AG04449 (cell line): ENCODE results near the gene GJC1.

ENCODE experiments used
- CTCF ChIA-PET: fragments of 350-600 bp; formaldehyde crosslinking; extraction: SDS; loops from one replicate; lab custom pipeline; 2021; ENCODE audit warnings: antibody characterized with exemption; lab: Yijun Ruan, JAX
- POLR2A ChIA-PET: fragments of 400-600, 350-600 bp; formaldehyde crosslinking; extraction: SDS; loops from one replicate; lab custom pipeline; 2020; ENCODE audit warnings: antibody characterized with exemption, inconsistent platforms; lab: Yijun Ruan, JAX
- DNase-seq: peaks from one replicate; pipeline ENCODE4 v3.0.0-alpha.2; 2010; ENCODE audit warnings: low read depth, low spot score
- H3K4me3 ChIP-seq: 2 replicates; pipeline ENCODE4 v1.5.1; 2011; ENCODE audit warnings: low read depth, mild to moderate bottlenecking, control low read depth, low read length
- CTCF ChIP-seq: IDR thresholded peaks from one replicate; pipeline ENCODE4 v1.5.1; 2011; ENCODE audit warnings: mild to moderate bottlenecking, moderate library complexity, low read length, control low read depth, inconsistent platforms; ENCODE audit not compliant: insufficient read depth; ENCODE audit errors: missing control alignments

Gene GJC1

GRCh38 chr17:44766409-44767038 is 63.6 kb downstream of the GJC1 start:
- no peak overlapping the region for H3K4me3 ChIP-seq

GRCh38 chr17:44765965-44766364 is 64.1 kb downstream of the GJC1 start:
- DNase-seq = no peak
- TF ChIP-seq CTCF = no peak
- H3K4me3 ChIP-seq = no peak overlapping the region
- ChIA-PET POLR2A (no interaction called here), CTCF (interaction anchor here (1.3 to 3.6 kb wide), 5 partner anchors 9 to 112 kb away, joined by 3 to 27 read pairs (median 4); no protein-coding TSS in a partner anchor)

More at GRCh38 chr17:44766409-44767038, 63.6 kb downstream of the GJC1 start:
- ChIA-PET POLR2A (no interaction called here), CTCF (interaction anchor here (1.3 to 3.6 kb wide), 5 partner anchors 8 to 112 kb away, joined by 3 to 27 read pairs (median 4); no protein-coding TSS in a partner anchor)
- TF ChIP-seq CTCF = no peak
- no peak for DNase-seq

- no peak overlapping the region for H3K4me3 ChIP-seq
- TF ChIP-seq CTCF = no peak
- ChIA-PET POLR2A (no interaction called here), CTCF (interaction anchor here (0.7 to 2.9 kb wide), 6 partner anchors 12 to 115 kb away, joined by 3 to 17 read pairs (median 4); no protein-coding TSS in a partner anchor)
- DNase-seq = no peak
These were observed 66.9 kb downstream of the GJC1 start for GRCh38 chr17:44763170-44763569.

- CTCF ChIA-PET = interaction anchor here (0.7 to 2.9 kb wide), 7 partner anchors 9 to 116 kb away, joined by 3 to 17 read pairs (median 3); no protein-coding TSS in a partner anchor
- no peak overlapping the region for H3K4me3 ChIP-seq
- no peak for TF ChIP-seq CTCF
- no peak for DNase-seq
- POLR2A ChIA-PET = no interaction called here
These were observed 67.9 kb downstream of the GJC1 start for GRCh38 chr17:44761932-44762810.

- CTCF ChIA-PET = interaction anchor here (0.8 to 2.9 kb wide), 4 partner anchors 14 to 104 kb away, joined by 3 to 17 read pairs (median 8); no protein-coding TSS in a partner anchor
- no peak overlapping the region for H3K4me3 ChIP-seq
- no peak for DNase-seq
- TF ChIP-seq CTCF = no peak
- POLR2A ChIA-PET = no interaction called here
These were observed 69.4 kb downstream of the GJC1 start for GRCh38 chr17:44760474-44761308.
